ENCODE measurements around the gene SHPK.

DNA sequence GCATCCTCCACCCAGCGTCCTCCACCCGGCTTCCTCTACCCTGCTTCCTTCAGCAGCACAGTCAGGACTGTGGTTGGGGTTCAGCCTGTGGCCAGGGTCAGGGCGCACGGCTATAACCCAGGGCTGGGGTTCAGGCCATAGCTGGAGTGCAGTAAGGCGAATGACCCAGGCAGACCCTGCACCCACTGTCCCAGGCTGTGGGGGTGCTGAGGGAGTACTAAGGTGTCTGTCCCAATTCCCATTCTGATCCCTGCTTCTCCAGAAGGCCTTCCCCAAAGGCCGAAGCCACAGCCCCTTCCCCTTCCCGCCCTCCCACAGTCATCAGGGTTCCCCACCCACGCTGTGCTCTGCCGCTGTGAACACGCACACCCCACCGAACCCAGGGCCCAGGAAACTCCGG is 45.0 kb upstream of the SHPK start:
- TF ChIP-seq, protein P1, sequence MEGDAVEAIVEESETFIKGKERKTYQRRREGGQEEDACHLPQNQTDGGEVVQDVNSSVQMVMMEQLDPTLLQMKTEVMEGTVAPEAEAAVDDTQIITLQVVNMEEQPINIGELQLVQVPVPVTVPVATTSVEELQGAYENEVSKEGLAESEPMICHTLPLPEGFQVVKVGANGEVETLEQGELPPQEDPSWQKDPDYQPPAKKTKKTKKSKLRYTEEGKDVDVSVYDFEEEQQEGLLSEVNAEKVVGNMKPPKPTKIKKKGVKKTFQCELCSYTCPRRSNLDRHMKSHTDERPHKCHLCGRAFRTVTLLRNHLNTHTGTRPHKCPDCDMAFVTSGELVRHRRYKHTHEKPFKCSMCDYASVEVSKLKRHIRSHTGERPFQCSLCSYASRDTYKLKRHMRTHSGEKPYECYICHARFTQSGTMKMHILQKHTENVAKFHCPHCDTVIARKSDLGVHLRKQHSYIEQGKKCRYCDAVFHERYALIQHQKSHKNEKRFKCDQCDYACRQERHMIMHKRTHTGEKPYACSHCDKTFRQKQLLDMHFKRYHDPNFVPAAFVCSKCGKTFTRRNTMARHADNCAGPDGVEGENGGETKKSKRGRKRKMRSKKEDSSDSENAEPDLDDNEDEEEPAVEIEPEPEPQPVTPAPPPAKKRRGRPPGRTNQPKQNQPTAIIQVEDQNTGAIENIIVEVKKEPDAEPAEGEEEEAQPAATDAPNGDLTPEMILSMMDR (IDR thresholded peaks at IDR 0.05), result no peak
- no peak for TF ChIP-seq POLR2A (IDR thresholded peaks at IDR 0.05)

Measured in adrenal gland (tissue), 5 donors.